RWPE1 (cell line): ENCODE measurements around the gene TCAIM.
"Not testable (repeated sequence)": the region's sequence is repeated elsewhere in the genome, so short reads cannot be mapped to it uniquely, and the experiment has no call there.

Experiments used
- CTCF ChIA-PET: fragments of 350-600 bp; sonication (Branson Sonifier 250); formaldehyde crosslinking; extraction: SDS; loops from one replicate; lab custom pipeline; 2021; lab: Yijun Ruan, JAX
- POLR2A ChIA-PET: fragments of 400-600 bp; formaldehyde crosslinking; extraction: SDS; loops from one replicate; lab custom pipeline; 2020; ENCODE audit warnings: antibody characterized with exemption; ENCODE audit not compliant: low non-redundant PET; lab: Yijun Ruan, JAX
- DNase-seq: peaks from one replicate; pipeline ENCODE4 v3.0.0; 2012; ENCODE audit warnings: low spot score
- H3K27ac ChIP-seq: fragments of 450-650 bp; 2 replicates; pipeline ENCODE4 v1.5.1; 2017
- CTCF ChIP-seq: fragments of 450-650 bp; conservative IDR thresholded peaks from 2 replicates; pipeline ENCODE4 v1.5.1; 2017; ENCODE audit warnings: low read depth, mild to moderate bottlenecking

TCAIM gene

GRCh38 chr3:44416031-44417030 lies 77.8 kb downstream of the TCAIM start:
- ChIA-PET CTCF (no interaction called here), POLR2A (no interaction called here)
- no peak for TF ChIP-seq CTCF
- no peak overlapping the region for H3K27ac ChIP-seq
- no peak for DNase-seq

- POLR2A ChIA-PET, DNase-seq, H3K27ac ChIP-seq, CTCF ChIA-PET: not testable (repeated sequence)
Measured at GRCh38 chr3:44418118-44418517, 79.6 kb downstream of the TCAIM start.

DNA sequence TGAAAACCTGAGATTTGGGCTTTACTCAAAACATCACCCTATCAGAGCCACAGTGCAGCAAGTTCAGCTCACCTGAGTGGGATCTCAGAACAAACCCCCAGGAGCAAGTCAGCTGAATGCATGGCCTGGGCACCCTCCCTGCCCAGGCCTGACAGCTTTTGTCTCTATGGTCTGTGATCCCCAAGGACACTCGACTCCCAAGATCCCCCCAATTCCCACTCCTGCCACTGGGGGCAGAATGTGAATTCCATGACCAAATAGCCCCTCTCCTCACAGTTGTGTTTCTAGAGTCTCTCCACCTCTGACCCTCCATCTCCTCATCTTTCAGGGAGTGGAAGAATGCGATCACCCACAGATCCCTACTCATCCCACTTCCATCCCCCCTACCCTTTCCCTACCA lies 80.0 kb downstream of the TCAIM start:
- ChIA-PET CTCF (no interaction called here), POLR2A (no interaction called here)
- DNase-seq: no peak
- no peak; the same call in 1 of the 2 replicates for TF ChIP-seq CTCF
- no peak overlapping the region for H3K27ac ChIP-seq

- no peak for TF ChIP-seq CTCF
- no peak for DNase-seq
- ChIA-PET POLR2A (no interaction called here), CTCF (no interaction called here)
- no peak overlapping the region for H3K27ac ChIP-seq
Measured at GRCh38 chr3:44419116-44419922, 80.8 kb downstream of the TCAIM start.

DNA sequence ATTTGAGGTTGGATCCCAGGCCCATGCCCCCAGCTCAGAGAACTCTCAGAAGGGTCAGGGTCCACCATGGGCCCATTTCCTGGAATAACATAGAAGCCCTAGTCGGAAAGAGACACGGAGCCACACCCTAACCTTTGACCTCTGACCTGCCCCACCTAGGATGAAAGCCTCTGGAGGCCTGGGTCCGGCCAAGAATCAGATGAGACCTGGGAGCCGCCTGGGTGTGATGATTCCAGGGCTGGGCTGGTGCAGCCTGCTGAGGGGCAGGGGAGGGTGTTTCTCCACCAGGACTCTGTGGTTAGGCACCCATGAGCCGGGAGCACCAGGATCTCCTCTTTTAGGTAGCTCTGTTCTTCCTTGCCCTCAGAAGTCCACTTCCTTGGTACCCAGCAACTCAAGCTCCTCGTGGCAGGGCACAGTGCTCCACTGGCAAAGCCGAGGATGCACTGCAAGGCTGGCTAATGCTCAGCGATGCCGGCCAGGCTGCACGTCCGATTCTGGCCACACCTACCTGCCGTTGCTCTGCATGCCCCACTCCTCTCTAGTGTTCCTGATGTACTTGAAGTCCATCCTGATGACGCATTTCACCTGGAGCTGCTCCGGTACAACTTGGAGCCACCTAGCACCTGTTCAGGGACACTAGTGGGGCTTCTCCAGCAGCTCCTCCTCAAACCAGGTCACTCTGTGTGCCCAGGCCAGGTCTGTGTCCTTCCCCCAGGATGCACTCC lies 81.5 kb downstream of the TCAIM start:
- POLR2A ChIA-PET: no interaction called here
- CTCF ChIA-PET: no interaction called here
- H3K27ac ChIP-seq: no peak overlapping the region

DNA sequence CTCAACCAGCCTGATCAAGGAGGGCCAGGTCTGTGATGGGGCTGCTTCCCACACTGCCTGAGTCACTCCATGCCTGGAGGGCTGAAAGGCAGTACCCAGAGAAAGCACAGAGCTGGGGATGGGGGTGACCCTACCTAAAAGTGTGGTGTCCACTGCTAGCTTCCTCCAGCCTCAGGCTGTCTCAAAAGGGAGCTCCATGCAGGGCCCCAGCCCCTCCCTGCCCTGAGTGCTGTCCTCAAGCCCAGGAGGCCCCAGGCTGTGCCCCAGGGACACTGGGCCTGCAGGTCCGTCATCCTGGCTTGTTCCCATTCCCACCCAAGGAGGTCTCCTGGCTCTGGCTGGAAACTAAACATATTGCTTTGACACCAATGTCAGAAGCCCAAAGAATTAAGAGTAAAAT lies 82.1 kb downstream of the TCAIM start:
- no peak for DNase-seq
- no peak overlapping the region for H3K27ac ChIP-seq
- POLR2A ChIA-PET: no interaction called here
- CTCF ChIA-PET: no interaction called here
- TF ChIP-seq CTCF: no peak

More for the DNA sequence above, 81.5 kb downstream of the TCAIM start:
- no peak for DNase-seq
- TF ChIP-seq CTCF: no peak
